Type B pancreatic cell (in vitro differentiated cells): ENCODE data around the gene TRIP10. TPM values are rescaled to one million over a fixed set of nuclear protein-coding genes. Genes with fewer than 3 reads are reported as not detected.

Source experiments
- DNase-seq: peaks from one replicate; pipeline ENCODE4 v3.0.0; 2021; ENCODE audit warnings: mixed read lengths; ENCODE audit not compliant: unreplicated experiment; ENCODE audit errors: extremely low spot score
- H3K27ac Mint-ChIP-seq: 2 replicates; pipeline ENCODE4 v1.8.0; 2021; ENCODE audit warnings: mild to moderate bottlenecking, mixed read lengths
- H3K27me3 Mint-ChIP-seq: 2 replicates; pipeline ENCODE4 v1.8.0; 2021; ENCODE audit warnings: mixed read lengths
- H3K36me3 Mint-ChIP-seq: 2 replicates; pipeline ENCODE4 v1.8.0; 2021; ENCODE audit warnings: mixed read lengths
- H3K4me1 Mint-ChIP-seq: one replicate; pipeline ENCODE4 v1.8.0; 2021; ENCODE audit warnings: mixed read lengths; ENCODE audit not compliant: unreplicated experiment
- H3K4me3 Mint-ChIP-seq: 2 replicates; pipeline ENCODE4 v1.8.0; 2021; ENCODE audit warnings: mild to moderate bottlenecking, mixed read lengths
- H3K9me3 Mint-ChIP-seq: 2 replicates; pipeline ENCODE4 v1.8.0; 2021; ENCODE audit warnings: mixed read lengths
- CTCF ChIP-seq: fragments of 200-600 bp; sonication (generic); conservative IDR thresholded peaks from 2 replicates; pipeline ENCODE4 v1.5.0; 2021; ENCODE audit warnings: antibody characterized with exemption, mild to moderate bottlenecking
- total RNA-seq: library from RNA; stranded (reverse); gene quantifications from 2 replicates; pipeline ENCODE4 v1.2.1, GENCODE V29; 2021; ENCODE audit warnings: low replicate concordance

Gene TRIP10
- total RNA-seq, 1 donor from 2014 or later = 35.1 TPM

DNA sequence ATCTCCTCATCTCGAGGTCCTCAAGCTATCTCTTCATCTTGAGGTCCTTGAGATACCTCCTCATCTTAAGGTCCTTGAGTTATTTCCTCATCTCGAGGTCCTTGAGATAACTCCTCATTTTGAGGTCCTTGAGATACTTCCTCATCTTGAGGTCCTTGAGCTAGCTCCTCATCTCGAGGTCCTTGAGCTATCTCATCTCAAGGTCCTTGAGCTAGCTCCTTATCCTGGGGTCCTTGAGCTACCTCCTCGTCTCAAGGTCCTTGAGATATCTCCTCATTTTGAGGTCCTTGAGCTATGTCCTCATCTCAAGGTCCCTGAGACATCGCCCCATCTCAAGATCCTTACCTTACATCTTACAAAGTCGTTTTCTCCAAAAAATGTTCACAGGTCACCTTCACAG, 51.8 kb downstream of the TRIP10 start:
- Mint-ChIP-seq H3K27ac (no peak overlapping the region), H3K27me3 (no peaks in the 10 kb centered on the region), H3K4me1 (no peaks in the 10 kb centered on the region), H3K9me3 (peaks cover 8% of the 10 kb centered on the region), H3K36me3 (no peaks in the 10 kb centered on the region), H3K4me3 (no peak overlapping the region)
- DNase-seq = no peak
- no peak for TF ChIP-seq CTCF

DNA sequence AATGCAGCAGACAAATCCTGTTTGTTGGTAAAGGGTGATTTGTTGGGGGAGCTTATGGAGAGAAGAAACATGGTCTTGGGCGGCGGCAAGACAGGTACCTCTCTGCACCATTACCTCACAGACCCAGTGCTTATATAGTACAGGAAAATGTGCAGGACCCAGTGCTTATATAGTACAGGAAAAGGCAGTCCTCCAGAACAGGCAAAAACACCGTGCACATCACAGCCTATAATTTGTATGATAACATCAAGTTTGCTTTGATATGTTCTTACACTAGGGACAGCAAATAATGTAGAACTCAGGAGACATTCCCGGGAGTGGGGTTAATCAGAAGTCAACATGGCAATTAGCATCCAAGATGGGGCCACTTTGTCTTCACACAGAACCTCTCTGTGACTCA, 53.9 kb downstream of the TRIP10 start:
- Mint-ChIP-seq H3K36me3 (no peaks in the 10 kb centered on the region), H3K27me3 (peaks cover 4% of the 10 kb centered on the region), H3K4me3 (no peak overlapping the region), H3K27ac (no peak overlapping the region), H3K9me3 (peaks cover 8% of the 10 kb centered on the region), H3K4me1 (no peaks in the 10 kb centered on the region)
- no peak for DNase-seq
- no peak for TF ChIP-seq CTCF

DNA sequence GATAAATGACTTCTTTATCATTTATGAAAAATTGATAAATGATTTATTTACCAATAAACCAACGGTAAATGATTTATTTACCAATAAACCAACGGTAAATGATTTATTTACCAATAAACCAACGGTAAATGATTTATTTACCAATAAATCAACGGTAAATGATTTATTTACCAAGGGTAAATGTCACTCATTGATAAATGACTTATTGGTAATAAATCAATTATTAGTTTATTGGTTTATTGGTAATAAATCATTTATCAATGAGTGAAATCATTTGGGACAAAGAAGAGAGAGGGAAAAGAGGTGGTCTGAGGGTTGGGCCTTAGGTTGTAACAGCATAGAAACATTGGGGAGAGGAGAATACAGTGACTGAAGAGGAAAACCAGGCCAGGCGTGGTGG, 54.5 kb downstream of the TRIP10 start:
- H3K4me1 Mint-ChIP-seq = no peaks in the 10 kb centered on the region
- peaks cover 4% of the 10 kb centered on the region for H3K27me3 Mint-ChIP-seq
- peaks cover 8% of the 10 kb centered on the region for H3K9me3 Mint-ChIP-seq
- H3K36me3 Mint-ChIP-seq = no peaks in the 10 kb centered on the region
- H3K27ac Mint-ChIP-seq = no peak overlapping the region
- no peak overlapping the region for H3K4me3 Mint-ChIP-seq
- no peak for DNase-seq
- no peak for TF ChIP-seq CTCF

GRCh38 chr19:6794686-6795431, 55.4 kb downstream of the TRIP10 start:
- no peak for DNase-seq
- Mint-ChIP-seq H3K4me3 (no peak overlapping the region), H3K36me3 (no peaks in the 10 kb centered on the region), H3K4me1 (no peaks in the 10 kb centered on the region), H3K9me3 (peaks cover 8% of the 10 kb centered on the region), H3K27ac (no peak overlapping the region), H3K27me3 (peaks cover 4% of the 10 kb centered on the region)
- TF ChIP-seq CTCF = no peak

GRCh38 chr19:6796278-6796677, 56.8 kb downstream of the TRIP10 start:
- peaks cover 12% of the 10 kb centered on the region for H3K9me3 Mint-ChIP-seq

More at GRCh38 chr19:6796278-6796677, 56.8 kb downstream of the TRIP10 start:
- Mint-ChIP-seq H3K27ac (no peak overlapping the region), H3K36me3 (no peaks in the 10 kb centered on the region), H3K27me3 (peaks cover 8% of the 10 kb centered on the region), H3K4me3 (no peak overlapping the region), H3K4me1 (no peaks in the 10 kb centered on the region)
- no peak for DNase-seq
- TF ChIP-seq CTCF = no peak
